DND-41 (cell line): ENCODE data around the gene ZBTB34.

Source experiments
- EZH2 ChIP-seq: IDR thresholded peaks from 3 replicates; pipeline ENCODE4 v1.6.1; 2012; ENCODE audit warnings: borderline replicate concordance, low read depth, mild to moderate bottlenecking, moderate library complexity, low read length, inconsistent platforms; ENCODE audit not compliant: severe bottlenecking
- TF ChIP-seq, protein P1 (sequence below): IDR thresholded peaks from 2 replicates; pipeline ENCODE4 v1.5.1; 2012; ENCODE audit warnings: borderline replicate concordance, low read length, moderate library complexity, mild to moderate bottlenecking; ENCODE audit not compliant: poor library complexity, severe bottlenecking; ENCODE audit errors: extremely low read depth

GRCh38 chr9:126822278-126822677 is 38.2 kb upstream of the ZBTB34 start:
- TF ChIP-seq, protein P1, sequence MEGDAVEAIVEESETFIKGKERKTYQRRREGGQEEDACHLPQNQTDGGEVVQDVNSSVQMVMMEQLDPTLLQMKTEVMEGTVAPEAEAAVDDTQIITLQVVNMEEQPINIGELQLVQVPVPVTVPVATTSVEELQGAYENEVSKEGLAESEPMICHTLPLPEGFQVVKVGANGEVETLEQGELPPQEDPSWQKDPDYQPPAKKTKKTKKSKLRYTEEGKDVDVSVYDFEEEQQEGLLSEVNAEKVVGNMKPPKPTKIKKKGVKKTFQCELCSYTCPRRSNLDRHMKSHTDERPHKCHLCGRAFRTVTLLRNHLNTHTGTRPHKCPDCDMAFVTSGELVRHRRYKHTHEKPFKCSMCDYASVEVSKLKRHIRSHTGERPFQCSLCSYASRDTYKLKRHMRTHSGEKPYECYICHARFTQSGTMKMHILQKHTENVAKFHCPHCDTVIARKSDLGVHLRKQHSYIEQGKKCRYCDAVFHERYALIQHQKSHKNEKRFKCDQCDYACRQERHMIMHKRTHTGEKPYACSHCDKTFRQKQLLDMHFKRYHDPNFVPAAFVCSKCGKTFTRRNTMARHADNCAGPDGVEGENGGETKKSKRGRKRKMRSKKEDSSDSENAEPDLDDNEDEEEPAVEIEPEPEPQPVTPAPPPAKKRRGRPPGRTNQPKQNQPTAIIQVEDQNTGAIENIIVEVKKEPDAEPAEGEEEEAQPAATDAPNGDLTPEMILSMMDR, result no peak
- no peak for TF ChIP-seq EZH2
